Ishikawa (cell line): Measurements from ENCODE around the gene CASP2.

Experiments
- CEBPB ChIP-seq: IDR thresholded peaks from 2 replicates; pipeline ENCODE4 v1.6.1; 2012
- EGR1 ChIP-seq: IDR thresholded peaks from 2 replicates; pipeline ENCODE4 v1.6.1; 2012
- EP300 ChIP-seq: IDR thresholded peaks from 2 replicates; pipeline ENCODE4 v1.6.1; 2012; ENCODE audit warnings: borderline replicate concordance
- FOXM1 ChIP-seq: IDR thresholded peaks from 2 replicates; pipeline ENCODE4 v1.6.1; 2012; ENCODE audit warnings: low read depth, borderline replicate concordance
- NFIC ChIP-seq: IDR thresholded peaks from 2 replicates; pipeline ENCODE4 v1.6.1; 2012
- RAD21 ChIP-seq: IDR thresholded peaks from 2 replicates; pipeline ENCODE4 v1.6.1; 2012; ENCODE audit warnings: low read depth
- REST ChIP-seq: IDR thresholded peaks from 2 replicates; pipeline ENCODE4 v1.6.1; 2012; ENCODE audit warnings: low read depth, mild to moderate bottlenecking
- TAF1 ChIP-seq: IDR thresholded peaks from 2 replicates; pipeline ENCODE4 v1.6.1; 2012; ENCODE audit warnings: low read depth, mild to moderate bottlenecking
- TCF12 ChIP-seq: IDR thresholded peaks from 2 replicates; pipeline ENCODE4 v1.6.1; 2012; ENCODE audit warnings: low read depth
- TEAD4 ChIP-seq: IDR thresholded peaks from 2 replicates; pipeline ENCODE4 v1.6.1; 2012
- YY1 ChIP-seq: IDR thresholded peaks from 2 replicates; pipeline ENCODE4 v1.6.1; 2012; ENCODE audit warnings: low read depth
- TF ChIP-seq, protein P1 (sequence below): IDR thresholded peaks from 2 replicates; pipeline ENCODE4 v1.6.1; 2012

DNA sequence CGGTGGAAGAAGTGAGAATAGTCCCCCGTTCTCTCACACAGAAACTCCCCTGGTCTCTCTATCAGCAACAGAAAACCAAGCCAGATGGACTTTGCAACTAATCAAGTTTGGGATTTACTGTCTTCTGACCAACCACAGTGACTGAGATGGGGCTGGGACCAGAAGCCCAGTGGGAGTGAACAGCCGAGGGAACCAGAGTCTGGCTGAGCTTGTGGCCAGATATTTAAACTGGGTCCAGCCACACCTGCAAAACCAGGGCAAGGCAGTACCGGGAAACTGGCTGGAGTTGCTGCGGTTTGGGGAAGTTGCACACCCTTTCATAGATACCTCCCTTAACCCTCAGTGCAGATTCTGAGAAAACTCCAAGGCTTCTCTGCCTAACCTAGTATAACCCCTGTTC lies 18.9 kb upstream of the CASP2 start:
- no peak for TF ChIP-seq EP300
- TF ChIP-seq, protein P1, sequence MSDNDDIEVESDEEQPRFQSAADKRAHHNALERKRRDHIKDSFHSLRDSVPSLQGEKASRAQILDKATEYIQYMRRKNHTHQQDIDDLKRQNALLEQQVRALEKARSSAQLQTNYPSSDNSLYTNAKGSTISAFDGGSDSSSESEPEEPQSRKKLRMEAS: no peak
- TF ChIP-seq FOXM1: no peak
- no peak for TF ChIP-seq REST
- TF ChIP-seq TAF1: no peak
- no peak for TF ChIP-seq YY1
- TF ChIP-seq TCF12: no peak
- no peak for TF ChIP-seq TEAD4
- TF ChIP-seq EGR1: no peak
- TF ChIP-seq CEBPB: no peak
- TF ChIP-seq RAD21: no peak
- no peak for TF ChIP-seq NFIC
